ENCODE data around the gene TIMM23B. TPM values are rescaled to one million over a fixed set of nuclear protein-coding genes. Genes with fewer than 3 reads are reported as not detected.
"Not testable (repeated sequence)": the region's sequence is repeated elsewhere in the genome, so short reads cannot be mapped to it uniquely, and the experiment has no call there.

The TIMM23B gene
- 6.7 and 8.8 TPM in 2 replicates for total RNA-seq (2014; rRNA removed; shearing (Covaris generic))

GRCh38 chr10:49941447-49942338, at the start of gene TIMM23B, which contains the start of gene PARG:
Gene TIMM23B, plus strand, starts transcription at chr10:49942053. Its CDS starts 142 bp downstream, at chr10:49942195.
Gene PARG, minus strand, starts transcription at chr10:49942027. Its CDS starts 302 bp downstream, at chr10:49941725.
- peak; percentile 80 for DNase-seq (ENCODE audit: low read depth)

GRCh38 chr10:49899999-49900398, 41.9 kb upstream of the TIMM23B start:
- not testable (repeated sequence) for DNase-seq (ENCODE audit: low read depth)

- DNase-seq (ENCODE audit: low read depth) = not testable (repeated sequence)
These were observed 41.4 kb upstream of the TIMM23B start for GRCh38 chr10:49900406-49900805.

GRCh38 chr10:49903829-49904228, 38.0 kb upstream of the TIMM23B start:
- not testable (repeated sequence) for DNase-seq (ENCODE audit: low read depth)

GRCh38 chr10:49908290-49909080, 33.4 kb upstream of the TIMM23B start:
- not testable (repeated sequence) for DNase-seq (ENCODE audit: low read depth)

- not testable (repeated sequence) for DNase-seq (ENCODE audit: low read depth)
These were observed 31.6 kb upstream of the TIMM23B start for GRCh38 chr10:49910295-49910694.

- DNase-seq (ENCODE audit: low read depth) = not testable (repeated sequence)
These were observed 25.4 kb upstream of the TIMM23B start for GRCh38 chr10:49916451-49916850.

GRCh38 chr10:49917927-49918326, 23.9 kb upstream of the TIMM23B start:
- DNase-seq (ENCODE audit: low read depth) = not testable (repeated sequence)

GRCh38 chr10:49922041-49922440, 19.8 kb upstream of the TIMM23B start:
- DNase-seq (ENCODE audit: low read depth) = not testable (repeated sequence)

- DNase-seq (ENCODE audit: low read depth) = not testable (repeated sequence)
These were observed 18.3 kb upstream of the TIMM23B start for GRCh38 chr10:49923572-49923971.

- DNase-seq (ENCODE audit: low read depth) = peak; percentile 0
These were observed 10.6 kb upstream of the TIMM23B start for GRCh38 chr10:49931276-49931675.

- not testable (repeated sequence) for DNase-seq (ENCODE audit: low read depth)
These were observed 9.7 kb upstream of the TIMM23B start for GRCh38 chr10:49931959-49932728.

GRCh38 chr10:49942339-49942705, 469 bp downstream of the TIMM23B start:
- peak; percentile 5 for DNase-seq (ENCODE audit: low read depth)

GRCh38 chr10:49943607-49944006, 1.8 kb downstream of the TIMM23B start:
- DNase-seq (ENCODE audit: low read depth) = not testable (repeated sequence)

GRCh38 chr10:49948142-49948541, 6.3 kb downstream of the TIMM23B start:
- DNase-seq (ENCODE audit: low read depth) = not testable (repeated sequence)

- not testable (repeated sequence) for DNase-seq (ENCODE audit: low read depth)
These were observed 6.9 kb downstream of the TIMM23B start for GRCh38 chr10:49948737-49949136.

- DNase-seq (ENCODE audit: low read depth) = not testable (repeated sequence)
These were observed 10.2 kb downstream of the TIMM23B start for GRCh38 chr10:49952006-49952405.

- not testable (repeated sequence) for DNase-seq (ENCODE audit: low read depth)
These were observed 11.3 kb downstream of the TIMM23B start for GRCh38 chr10:49953122-49953521.

- not testable (repeated sequence) for DNase-seq (ENCODE audit: low read depth)
These were observed 28.5 kb downstream of the TIMM23B start for GRCh38 chr10:49970331-49970857.

- DNase-seq (ENCODE audit: low read depth) = not testable (repeated sequence)
These were observed 29.6 kb downstream of the TIMM23B start for GRCh38 chr10:49971466-49971865.

- DNase-seq (ENCODE audit: low read depth) = not testable (repeated sequence)
These were observed 30.2 kb downstream of the TIMM23B start for GRCh38 chr10:49972094-49972493.

Data from RPMI7951 (cell line).